A549 (cell line): Measurements from ENCODE around the gene ARHGAP10. TPM values are rescaled to one million over a fixed set of nuclear protein-coding genes. Genes with fewer than 3 reads are reported as not detected.

Source experiments
- ATAC-seq, 2 experiments: fragments of 200-7000 bp in 1 of 2; fragments of >200 bp in 1 of 2; cut with Nextera tagmentation in 1 of 2; cut with Tn5 transposase in 1 of 2; 3 replicates each; pipeline versions ENCODE4 v1.8.0 to v1.9.1; 2018 to 2020; ENCODE audit warnings: mild to moderate bottlenecking in 1 of 2, moderate library complexity in 1 of 2
- CTCF ChIA-PET: fragments of 300-600 bp; sonication (Branson Sonifier 250); formaldehyde crosslinking; extraction: SDS; loops from one replicate; lab custom pipeline; 2021; ENCODE audit warnings: antibody characterized with exemption, inconsistent platforms; lab: Yijun Ruan, JAX
- POLR2A ChIA-PET: fragments of 350-600 bp; formaldehyde crosslinking; extraction: SDS; loops from one replicate; lab custom pipeline; 2021; ENCODE audit warnings: antibody characterized with exemption, inconsistent platforms; lab: Yijun Ruan, JAX
- DNase-seq, 2 experiments: peaks; one replicate each; pipeline versions ENCODE4 v3.0.0 to v3.0.0-alpha.2; 2011 to 2016; ENCODE audit warnings: low read depth in 1 of 2, low spot score in 1 of 2
- FAIRE-seq: peaks from 2 replicates; lab custom pipeline; 2011; peaks lifted over from hg19 to GRCh38; lab: Jason Lieb, UNC
- H3K27ac ChIP-seq, 2 experiments: fragments of >200 bp; sonication (Bioruptor Twin); formaldehyde crosslinking; 3 replicates each; pipeline ENCODE4 v1.5.1; 2016 to 2017
- H3K4me1 ChIP-seq: fragments of >200 bp; sonication (Bioruptor Twin); formaldehyde crosslinking; 3 replicates; pipeline ENCODE4 v1.6.1; 2016
- H3K4me2 ChIP-seq: fragments of >200 bp; sonication (Bioruptor Twin); formaldehyde crosslinking; 3 replicates; pipeline ENCODE4 v1.6.1; 2016
- H3K4me3 ChIP-seq: fragments of >200 bp; sonication (Bioruptor Twin); formaldehyde crosslinking; 3 replicates; pipeline ENCODE4 v1.5.1; 2016
- H3K9me3 ChIP-seq: fragments of >200 bp; sonication (Bioruptor Twin); formaldehyde crosslinking; 3 replicates; pipeline ENCODE4 v1.6.1; 2016
- CBX2 ChIP-seq: fragments of 200-600 bp; sonication (generic); IDR thresholded peaks from 2 replicates; pipeline ENCODE4 v1.6.1; 2016; ENCODE audit warnings: low read depth, mild to moderate bottlenecking, borderline replicate concordance
- CBX8 ChIP-seq: fragments of 200-600 bp; sonication (generic); IDR thresholded peaks from 2 replicates; pipeline ENCODE4 v1.6.1; 2016
- CHD4 ChIP-seq: fragments of 200-600 bp; sonication (generic); IDR thresholded peaks from 2 replicates; pipeline ENCODE4 v1.6.1; 2016; ENCODE audit warnings: antibody characterized with exemption, mild to moderate bottlenecking, borderline replicate concordance
- E2F6 ChIP-seq: IDR thresholded peaks from 2 replicates; pipeline ENCODE4 v1.6.1; 2012; ENCODE audit warnings: low read depth, borderline replicate concordance
- EHF ChIP-seq: fragments of 250-450 bp; sonication (Bioruptor Pico); IDR thresholded peaks from 2 replicates; pipeline ENCODE4 v1.5.0; 2020; ENCODE audit warnings: mild to moderate bottlenecking
- ELK1 ChIP-seq: fragments of 150-350 bp; IDR thresholded peaks from 2 replicates; pipeline ENCODE4 v1.6.1; 2014; ENCODE audit warnings: low read depth, mild to moderate bottlenecking, low read length
- FOSB ChIP-seq: fragments of 250-450 bp; sonication (Bioruptor Pico); IDR thresholded peaks from 2 replicates; pipeline ENCODE4 v1.5.0; 2020; ENCODE audit warnings: mild to moderate bottlenecking, moderate library complexity
- JUN ChIP-seq, 2 experiments: fragments of >200 bp; sonication (Bioruptor Twin); formaldehyde crosslinking; IDR thresholded peaks; 2 replicates in 1 of 2; 3 replicates in 1 of 2; pipeline ENCODE4 v1.6.1; 2016 to 2017
- KDM5A ChIP-seq: fragments of 200-600 bp; sonication (generic); IDR thresholded peaks from 2 replicates; pipeline ENCODE4 v1.6.1; 2016; ENCODE audit warnings: antibody characterized with exemption, mild to moderate bottlenecking
- MAFK ChIP-seq: fragments of 450-650 bp; IDR thresholded peaks from 2 replicates; pipeline ENCODE4 v1.6.1; 2014; ENCODE audit not compliant: partially characterized antibody
- MAX ChIP-seq: IDR thresholded peaks from 2 replicates; pipeline ENCODE4 v1.6.1; 2012
- MAZ ChIP-seq: fragments of 150-350 bp; IDR thresholded peaks from 2 replicates; pipeline ENCODE4 v1.6.1; 2014; ENCODE audit warnings: antibody characterized with exemption, low read depth, low read length, borderline replicate concordance
- NR3C1 ChIP-seq: fragments of >200 bp; sonication (Bioruptor Twin); formaldehyde crosslinking; IDR thresholded peaks from 3 replicates; pipeline ENCODE4 v1.6.1; 2017
- POLR2A ChIP-seq: IDR thresholded peaks from 2 replicates; pipeline ENCODE4 v1.6.1; 2012; ENCODE audit warnings: mild to moderate bottlenecking, low read length
- RAD21 ChIP-seq, 2 experiments: fragments of >200 bp in 1 of 2; sonication (Bioruptor Twin) in 1 of 2; formaldehyde crosslinking in 1 of 2; IDR thresholded peaks in 1 of 2; conservative IDR thresholded peaks in 1 of 2; 2 replicates in 1 of 2; 3 replicates in 1 of 2; pipeline ENCODE4 v1.6.1; 2012 to 2018; ENCODE audit warnings: inconsistent platforms in 1 of 2
- RARB ChIP-seq: fragments of 250-450 bp; sonication (Bioruptor Pico); IDR thresholded peaks from 2 replicates; pipeline ENCODE4 v1.8.0; 2021; ENCODE audit warnings: mild to moderate bottlenecking, moderate library complexity
- REST ChIP-seq: fragments of 200-600 bp; sonication (generic); IDR thresholded peaks from 2 replicates; pipeline ENCODE4 v1.6.1; 2016; ENCODE audit warnings: antibody characterized with exemption, mild to moderate bottlenecking, moderate library complexity
- RFX5 ChIP-seq: fragments of 450-650 bp; IDR thresholded peaks from 2 replicates; pipeline ENCODE4 v1.7.1; 2014; ENCODE audit warnings: antibody characterized with exemption, mild to moderate bottlenecking, moderate library complexity
- RNF2 ChIP-seq: fragments of 200-600 bp; sonication (generic); IDR thresholded peaks from 2 replicates; pipeline ENCODE4 v1.6.1; 2016; ENCODE audit warnings: low read depth, mild to moderate bottlenecking, antibody characterized with exemption, moderate library complexity, borderline replicate concordance
- ZSCAN20 ChIP-seq: fragments of 250-450 bp; sonication (Bioruptor Pico); IDR thresholded peaks from 2 replicates; pipeline ENCODE4 v1.8.0; 2022; ENCODE audit warnings: mild to moderate bottlenecking, moderate library complexity
- WGBS: methylation state at CpG from one replicate; pipeline ENCODE4 v1.1.6; 2017; ENCODE audit errors: missing lambda C conversion rate; 5-methylcytosine and 5-hydroxymethylcytosine counted together
- polyA plus RNA-seq, 4 experiments: library from polyadenylated mRNA; depleted of rRNA in 3 of 4; stranded (reverse); fragments of >200 nt; fragmentation: RNase III in 1 of 4; extraction: RNeasy Plus Mini Kit Qiagen cat#74134 plus additional on column Dnase treatment in 1 of 4; gene quantifications; 2 replicates in 3 of 4; 3 replicates in 1 of 4; pipeline ENCODE4 v1.2.3, GENCODE V29; 2011 to 2017

The ARHGAP10 gene
- polyA plus RNA-seq, 2 of the 4 experiments (the other 2 are of a cell fraction): 7.0 to 7.2 TPM

GRCh38 chr4:147770831-147771230 is 38.9 kb downstream of the ARHGAP10 start:
- Histone ChIP-seq H3K4me2 (no peak overlapping the region), H3K27ac (no peak overlapping the region), H3K4me3 (no peak overlapping the region), H3K4me1 (peaks cover 36% of the 10 kb centered on the region), H3K9me3 (no peaks in the 10 kb centered on the region)
- ChIA-PET POLR2A (no interaction called here), CTCF (no interaction called here)
- DNase-seq (no peak), FAIRE-seq (no peak), ATAC-seq (no peak)
- no peak for TF ChIP-seq MAX
- no peak for TF ChIP-seq RNF2
- no peak for TF ChIP-seq REST
- TF ChIP-seq NR3C1: no peak
- 88% methylated on average over 2 of the region's 2 CpGs for WGBS

GRCh38 chr4:147772056-147772455 is 40.2 kb downstream of the ARHGAP10 start:
- 73% methylated on average over 8 of the region's 8 CpGs for WGBS
- Histone ChIP-seq H3K4me3 (no peak overlapping the region), H3K4me2 (peak overlapping the region; percentile 62), H3K9me3 (no peaks in the 10 kb centered on the region), H3K4me1 (peaks cover 47% of the 10 kb centered on the region), H3K27ac (peak overlapping the region; percentile 35 to 47; a peak in 3 of 6 replicates)
- TF ChIP-seq JUN (IDR thresholded peaks at IDR 0.05) (no peak), CBX8 (no peak), RARB (CRISPR knock-in tag) (no peak), ZSCAN20 (no peak), MAZ (no peak), ELK1 (no peak), CHD4 (no peak), EHF (CRISPR knock-in tag) (no peak), E2F6 (no peak), CBX2 (no peak), KDM5A (no peak), MAFK (no peak), POLR2A (no peak), RFX5 (no peak), RAD21 (conservative IDR thresholded peaks at IDR 0.05 in 1 of 2, IDR thresholded peaks at IDR 0.05 in 1 of 2) (no peak), FOSB (no peak)
- no peak for DNase-seq
- POLR2A ChIA-PET: interaction anchor here (1.0 kb wide), 1 partner anchor 39 kb away, joined by 4 read pairs; no protein-coding TSS in a partner anchor
- peak in 1 of 2 experiments; percentile 22; a peak in 3 of 6 replicates for ATAC-seq
- no peak for FAIRE-seq
- CTCF ChIA-PET: interaction anchor here (2.6 kb wide), 1 partner anchor 95 kb away, joined by 12 read pairs; no protein-coding TSS in a partner anchor
